Subcutaneous adipose tissue (tissue), 4 donors: ENCODE results near the gene ATP6V1B1. TPM values are rescaled to one million over a fixed set of nuclear protein-coding genes. Genes with fewer than 3 reads are reported as not detected.

ENCODE experiments used
- CTCF ChIP-seq: fragments of 450-650 bp; IDR thresholded peaks from one replicate; pipeline ENCODE4 v1.5.1; 2016; ENCODE audit warnings: low read depth, mild to moderate bottlenecking, control low read depth, antibody characterized with exemption, moderate library complexity
- total RNA-seq, 4 donors: library from RNA; depleted of rRNA; stranded (reverse); fragments of >200 nt; gene quantifications; one replicate each; pipeline ENCODE4 v1.1.0, GENCODE V29; 2016

The ATP6V1B1 gene
- total RNA-seq, 4 donors from 2014 or later, result not detected

- no peak for TF ChIP-seq CTCF
Observed at GRCh38 chr2:70942396-70943204, 6.9 kb downstream of the ATP6V1B1 start.

GRCh38 chr2:70943205-70943871 is 7.6 kb downstream of the ATP6V1B1 start:
- no peak for TF ChIP-seq CTCF

- TF ChIP-seq CTCF, result no peak
Observed at GRCh38 chr2:70944111-70944690, 8.5 kb downstream of the ATP6V1B1 start.

- no peak for TF ChIP-seq CTCF
Observed at GRCh38 chr2:70946832-70947442, 11.2 kb downstream of the ATP6V1B1 start.

- TF ChIP-seq CTCF, result no peak
Observed at GRCh38 chr2:70947556-70948184, 12.0 kb downstream of the ATP6V1B1 start.

- TF ChIP-seq CTCF, result no peak
Observed at GRCh38 chr2:70948337-70949003, 12.8 kb downstream of the ATP6V1B1 start.
